Ascending aorta (tissue), 2 donors: Measurements from ENCODE around the gene DTWD1. TPM values are rescaled to one million over a fixed set of nuclear protein-coding genes. Genes with fewer than 3 reads are reported as not detected.
A peak's percentile ranks its signal among the peaks of the same experiment; 100 is the strongest.

Experiments
- DNase-seq, 2 donors: peaks; one replicate each; pipeline ENCODE4 v3.0.0-alpha.2; 2019; ENCODE audit warnings: low spot score in 2 of 2
- H3K27ac ChIP-seq, 2 donors: fragments of 200-600 bp; sonication (generic); one replicate each; pipeline ENCODE4 v1.5.1; 2016 to 2017; ENCODE audit warnings: mild to moderate bottlenecking in 1 of 2
- H3K27me3 ChIP-seq: fragments of 200-600 bp; sonication (generic); one replicate; pipeline ENCODE4 v1.5.1; 2017
- H3K36me3 ChIP-seq, 2 donors: fragments of 200-600 bp; sonication (generic); one replicate each; pipeline ENCODE4 v1.5.1; 2016
- H3K4me1 ChIP-seq, 2 donors: fragments of 200-600 bp; sonication (generic); one replicate each; pipeline ENCODE4 v1.5.1; 2016 to 2017; ENCODE audit warnings: mild to moderate bottlenecking in 1 of 2
- H3K4me3 ChIP-seq, 2 donors: fragments of 200-600 bp; sonication (generic); one replicate each; pipeline ENCODE4 v1.5.1; 2016 to 2017; ENCODE audit warnings: mild to moderate bottlenecking in 1 of 2
- H3K9me3 ChIP-seq, 2 donors: fragments of 200-600 bp; sonication (generic); one replicate each; pipeline ENCODE4 v1.5.1; 2016
- intact Hi-C: fragments of 100-400 bp; cut with DNase I; formaldehyde crosslinking; loops from one replicate; pipeline ENCODE4 v1.15.1; 2023
- total RNA-seq: library from RNA; depleted of rRNA; stranded (reverse); fragments of >200 nt; gene quantifications from one replicate; pipeline ENCODE4 v1.1.0, GENCODE V29; 2016
- TF ChIP-seq, protein P1 (sequence below), 3 experiments: fragments of 200-600 bp in 2 of 3; fragments of 450-650 bp in 1 of 3; sonication (generic) in 2 of 3; IDR thresholded peaks; one replicate each; pipeline ENCODE4 v1.5.1; 2016 to 2019; ENCODE audit warnings: antibody characterized with exemption in 3 of 3, mild to moderate bottlenecking in 1 of 3, moderate library complexity in 1 of 3

The DTWD1 gene
- total RNA-seq, 1 donor from 2014 or later = 18.4 TPM

DNA sequence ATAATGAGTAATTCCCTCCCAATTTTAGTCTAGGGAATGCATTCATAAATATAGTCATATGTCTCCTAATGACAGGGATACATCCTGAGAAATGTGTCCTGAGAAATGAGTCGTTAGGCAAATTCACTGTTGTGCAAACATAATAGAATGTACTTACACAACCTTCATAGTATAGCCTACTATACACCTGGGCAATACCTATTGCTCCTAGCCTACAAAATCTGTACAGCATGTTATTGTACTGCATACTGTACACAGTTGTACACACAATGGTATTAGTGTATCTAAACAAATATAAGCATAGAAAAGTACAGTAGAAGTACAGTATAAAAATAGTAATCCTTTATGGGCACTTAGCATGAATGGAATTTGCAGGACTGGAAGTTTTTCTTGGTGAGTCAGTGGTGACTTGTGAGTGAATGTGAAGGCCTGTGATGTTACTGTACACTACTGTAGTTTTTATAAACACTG lies 6.6 kb downstream of the DTWD1 start:
- intact Hi-C loops = no loop called here
- Histone ChIP-seq H3K27ac (no peak overlapping the region), H3K4me1 (peaks cover 0 to 2% of the 10 kb centered on the region in 2 donors), H3K27me3 (no peaks in the 10 kb centered on the region), H3K36me3 (peaks cover 19 to 24% of the 10 kb centered on the region in 2 donors), H3K9me3 (peaks cover 0 to 12% of the 10 kb centered on the region in 2 donors), H3K4me3 (no peak overlapping the region)
- TF ChIP-seq, protein P1, sequence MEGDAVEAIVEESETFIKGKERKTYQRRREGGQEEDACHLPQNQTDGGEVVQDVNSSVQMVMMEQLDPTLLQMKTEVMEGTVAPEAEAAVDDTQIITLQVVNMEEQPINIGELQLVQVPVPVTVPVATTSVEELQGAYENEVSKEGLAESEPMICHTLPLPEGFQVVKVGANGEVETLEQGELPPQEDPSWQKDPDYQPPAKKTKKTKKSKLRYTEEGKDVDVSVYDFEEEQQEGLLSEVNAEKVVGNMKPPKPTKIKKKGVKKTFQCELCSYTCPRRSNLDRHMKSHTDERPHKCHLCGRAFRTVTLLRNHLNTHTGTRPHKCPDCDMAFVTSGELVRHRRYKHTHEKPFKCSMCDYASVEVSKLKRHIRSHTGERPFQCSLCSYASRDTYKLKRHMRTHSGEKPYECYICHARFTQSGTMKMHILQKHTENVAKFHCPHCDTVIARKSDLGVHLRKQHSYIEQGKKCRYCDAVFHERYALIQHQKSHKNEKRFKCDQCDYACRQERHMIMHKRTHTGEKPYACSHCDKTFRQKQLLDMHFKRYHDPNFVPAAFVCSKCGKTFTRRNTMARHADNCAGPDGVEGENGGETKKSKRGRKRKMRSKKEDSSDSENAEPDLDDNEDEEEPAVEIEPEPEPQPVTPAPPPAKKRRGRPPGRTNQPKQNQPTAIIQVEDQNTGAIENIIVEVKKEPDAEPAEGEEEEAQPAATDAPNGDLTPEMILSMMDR (IDR thresholded peaks at IDR 0.05) = no peak
- DNase-seq = no peak

DNA sequence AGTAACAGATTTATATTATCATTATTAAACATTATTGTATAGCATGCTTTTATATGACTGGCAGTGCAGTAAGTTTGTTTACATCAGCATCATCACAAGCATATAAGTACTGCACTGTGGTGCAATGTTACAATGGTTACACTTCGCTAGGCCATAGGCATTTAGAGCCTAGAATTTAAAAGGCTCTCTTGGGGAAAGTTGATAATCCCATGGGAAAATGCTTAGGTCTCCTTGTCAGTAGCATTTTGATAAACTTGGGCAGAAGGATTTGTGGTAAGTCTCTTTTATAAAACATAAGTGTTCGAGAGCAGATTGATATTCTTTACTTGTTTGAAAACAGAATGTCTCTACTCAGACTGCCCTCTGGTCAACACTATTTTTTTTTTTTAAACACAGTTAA lies 7.5 kb downstream of the DTWD1 start:
- TF ChIP-seq, protein P1 (IDR thresholded peaks at IDR 0.05) = no peak

DNA sequence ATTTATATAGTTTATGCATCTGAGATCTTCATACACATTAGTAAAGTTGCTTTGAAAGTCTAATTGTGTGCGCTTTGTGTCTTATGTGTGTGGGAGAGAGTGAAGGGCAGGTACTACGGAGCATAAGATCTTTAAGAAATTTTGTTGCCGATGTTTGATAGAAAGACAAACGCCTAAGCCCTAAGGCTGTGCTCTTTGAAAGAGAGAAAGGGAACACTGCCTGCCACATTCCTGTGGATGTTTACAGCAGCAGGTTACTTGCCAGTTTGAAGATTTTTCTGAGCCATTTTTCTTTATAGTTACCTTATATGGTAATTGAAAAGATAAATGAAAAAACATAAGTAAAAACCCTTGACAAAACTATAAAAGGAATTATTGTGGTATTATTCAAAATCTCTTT lies 17.0 kb downstream of the DTWD1 start:
- H3K4me3 ChIP-seq = peak overlapping the region in 1 of 2 donors; percentile 13
- TF ChIP-seq, protein P1 (IDR thresholded peaks at IDR 0.05) = no peak
- intact Hi-C loops = no loop called here
- H3K9me3 ChIP-seq = no peaks in the 10 kb centered on the region
- H3K36me3 ChIP-seq = peaks cover 11 to 19% of the 10 kb centered on the region in 2 donors
- no peaks in the 10 kb centered on the region for H3K27me3 ChIP-seq
- H3K4me1 ChIP-seq = peaks cover 0 to 5% of the 10 kb centered on the region in 2 donors
- no peak for DNase-seq
- peak overlapping the region; percentile 14 to 27 for H3K27ac ChIP-seq

More for the DNA sequence above, 7.5 kb downstream of the DTWD1 start:
- no peak overlapping the region for H3K4me3 ChIP-seq
- no peak overlapping the region for H3K27ac ChIP-seq
- H3K9me3 ChIP-seq = peaks cover 0 to 12% of the 10 kb centered on the region in 2 donors
- no peak for DNase-seq
- intact Hi-C loops = no loop called here
- H3K36me3 ChIP-seq = peaks cover 19 to 24% of the 10 kb centered on the region in 2 donors
- no peaks in the 10 kb centered on the region for H3K27me3 ChIP-seq
- H3K4me1 ChIP-seq = no peaks in the 10 kb centered on the region

DNA sequence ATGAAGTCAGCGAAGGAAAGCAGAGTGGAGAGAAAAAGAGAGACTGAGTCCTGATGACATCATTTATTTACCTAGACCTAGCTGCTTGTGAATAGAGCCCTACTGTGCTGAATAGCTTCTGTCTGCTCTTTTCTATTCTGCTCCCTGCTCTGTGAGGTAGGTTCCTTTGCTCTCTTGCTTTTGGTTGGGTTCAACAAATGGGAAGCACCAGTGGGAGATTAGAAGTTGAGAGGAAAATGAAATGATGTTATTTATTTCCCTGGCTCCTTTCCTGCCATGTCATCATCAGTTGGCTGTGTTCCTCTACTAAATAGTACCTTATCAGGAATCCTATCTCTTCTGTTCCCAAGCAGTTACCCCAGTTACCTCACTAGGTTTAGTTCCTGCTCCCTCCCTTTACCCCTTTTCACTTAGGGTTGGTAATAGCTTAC lies 23.5 kb downstream of the DTWD1 start:
- TF ChIP-seq, protein P1 (IDR thresholded peaks at IDR 0.05) = no peak
- intact Hi-C loops = loop anchor here (5.0 kb wide), 1 partner anchor 73 kb away; no protein-coding TSS in a partner anchor
- no peak overlapping the region for H3K4me3 ChIP-seq
- no peaks in the 10 kb centered on the region for H3K9me3 ChIP-seq
- peak overlapping the region; percentile 65 to 74 for H3K27ac ChIP-seq
- peaks cover 4 to 19% of the 10 kb centered on the region in 2 donors for H3K4me1 ChIP-seq
- no peaks in the 10 kb centered on the region for H3K36me3 ChIP-seq
- H3K27me3 ChIP-seq = no peaks in the 10 kb centered on the region
- DNase-seq = no peak

DNA sequence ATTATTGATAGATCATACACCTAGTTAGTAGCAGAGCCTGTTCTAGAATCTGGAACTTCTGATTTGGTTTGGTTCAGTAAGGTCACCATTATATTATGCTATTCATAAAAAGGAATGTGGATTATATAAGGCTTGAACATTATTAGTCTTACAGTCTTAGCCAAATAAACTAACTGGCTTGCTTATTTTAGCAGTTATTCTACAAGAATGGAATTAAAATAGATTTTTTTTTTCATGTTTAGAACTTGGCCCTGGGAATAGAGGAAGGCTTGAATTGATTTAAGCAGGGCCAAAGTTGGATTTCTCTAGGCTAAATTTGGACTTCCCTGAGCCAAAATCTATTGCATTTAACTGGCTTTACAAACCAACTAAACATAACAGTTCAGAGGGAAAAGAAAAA lies 24.4 kb downstream of the DTWD1 start:
- H3K4me1 ChIP-seq = peaks cover 4 to 19% of the 10 kb centered on the region in 2 donors
- no peak overlapping the region for H3K4me3 ChIP-seq
- no peaks in the 10 kb centered on the region for H3K27me3 ChIP-seq
- TF ChIP-seq, protein P1 (IDR thresholded peaks at IDR 0.05) = no peak
- DNase-seq = no peak
- intact Hi-C loops = no loop called here
- no peaks in the 10 kb centered on the region for H3K36me3 ChIP-seq
- peak overlapping the region; percentile 65 to 74 for H3K27ac ChIP-seq
- no peaks in the 10 kb centered on the region for H3K9me3 ChIP-seq
